Measurements from ENCODE around the gene SP2. TPM values are rescaled to one million over a fixed set of nuclear protein-coding genes. Genes with fewer than 3 reads are reported as not detected.

Gene SP2
- total RNA-seq, 1 experiment from 2014 or later: 3.9 TPM

GRCh38 chr17:47915776-47916398 lies 19.9 kb downstream of the SP2 start:
- ATAC-seq (no peak), DNase-seq (no peak)
- ChIA-PET POLR2A (ENCODE audit: unreplicated experiment) (no interaction called here), CTCF (no interaction called here)
- no peaks in the 10 kb centered on the region for H3F3A ChIP-seq (ENCODE audit: low read length, unreplicated experiment)
- no peaks in the 10 kb centered on the region for H3K79me2 ChIP-seq (ENCODE audit: low read length)
- H3K27ac ChIP-seq (ENCODE audit: low read length): no peak overlapping the region
- H3K36me3 ChIP-seq (ENCODE audit: low read depth, low read length): peaks cover 3% of the 10 kb centered on the region; the same call in 1 of the 2 replicates
- no peaks in the 10 kb centered on the region for H4K20me1 ChIP-seq (ENCODE audit: low read length)
- H3K4me2 ChIP-seq (ENCODE audit: low read length): no peak overlapping the region
- H3K4me1 ChIP-seq (ENCODE audit: insufficient read depth, low read length): no peaks in the 10 kb centered on the region
- intact Hi-C loops (cut with micrococcal nuclease): no loop called here
- H3K9ac ChIP-seq (ENCODE audit: low read length): no peak overlapping the region
- TF ChIP-seq CTCF (conservative IDR thresholded peaks at IDR 0.05; ENCODE audit: low read depth, low read length) (no peak), EZH2phosphoT487 (IDR thresholded peaks at IDR 0.05; ENCODE audit: borderline replicate concordance, low read length) (no peak), EZH2 (IDR thresholded peaks at IDR 0.05; ENCODE audit: low read length, unreplicated experiment) (no peak)
- H2AFZ ChIP-seq (ENCODE audit: low read length): no peak overlapping the region
- H3K9me3 ChIP-seq (ENCODE audit: low read length): no peaks in the 10 kb centered on the region
- H3K9me2 ChIP-seq (replicated peaks; ENCODE audit: low read length): no peaks in the 10 kb centered on the region
- no peak overlapping the region for H3K4me3 ChIP-seq (ENCODE audit: low read length)
- BruUV-seq (replicated peaks): no TSS peak
- H3K27me3 ChIP-seq (ENCODE audit: low read length): no peaks in the 10 kb centered on the region

- ATAC-seq (no peak), DNase-seq (no peak)
- H4K20me1 ChIP-seq (ENCODE audit: low read length): no peaks in the 10 kb centered on the region
- intact Hi-C loops (cut with micrococcal nuclease): no loop called here
- H3K9ac ChIP-seq (ENCODE audit: low read length): no peak overlapping the region
- no peak for TF ChIP-seq CTCF (conservative IDR thresholded peaks at IDR 0.05; ENCODE audit: low read depth, low read length)
- no peak for TF ChIP-seq EZH2 (IDR thresholded peaks at IDR 0.05; ENCODE audit: low read length, unreplicated experiment)
- TF ChIP-seq EZH2phosphoT487 (IDR thresholded peaks at IDR 0.05; ENCODE audit: borderline replicate concordance, low read length): no peak
- H3K36me3 ChIP-seq (ENCODE audit: low read depth, low read length): peaks cover 3% of the 10 kb centered on the region; the same call in 1 of the 2 replicates
- H3K27me3 ChIP-seq (ENCODE audit: low read length): no peaks in the 10 kb centered on the region
- H3K4me3 ChIP-seq (ENCODE audit: low read length): no peak overlapping the region
- H3K27ac ChIP-seq (ENCODE audit: low read length): no peak overlapping the region
- CTCF ChIA-PET: no interaction called here
- no peaks in the 10 kb centered on the region for H3K9me3 ChIP-seq (ENCODE audit: low read length)
- POLR2A ChIA-PET (ENCODE audit: unreplicated experiment): no interaction called here
- BruUV-seq (replicated peaks): TSS peak; percentile 75
- no peaks in the 10 kb centered on the region for H3K4me1 ChIP-seq (ENCODE audit: insufficient read depth, low read length)
- H2AFZ ChIP-seq (ENCODE audit: low read length): no peak overlapping the region
- H3F3A ChIP-seq (ENCODE audit: low read length, unreplicated experiment): no peaks in the 10 kb centered on the region
- no peak overlapping the region for H3K4me2 ChIP-seq (ENCODE audit: low read length)
- no peaks in the 10 kb centered on the region for H3K79me2 ChIP-seq (ENCODE audit: low read length)
- no peaks in the 10 kb centered on the region for H3K9me2 ChIP-seq (replicated peaks; ENCODE audit: low read length)
These were observed 20.6 kb downstream of the SP2 start for GRCh38 chr17:47916489-47917208.

GRCh38 chr17:47917581-47917980 lies 21.5 kb downstream of the SP2 start:
- CTCF ChIA-PET: no interaction called here
- Histone ChIP-seq H2AFZ (ENCODE audit: low read length) (no peak overlapping the region), H3K27ac (ENCODE audit: low read length) (no peak overlapping the region), H3K9me2 (replicated peaks; ENCODE audit: low read length) (no peaks in the 10 kb centered on the region), H3K36me3 (ENCODE audit: low read depth, low read length) (peaks cover 3% of the 10 kb centered on the region; the same call in 1 of the 2 replicates), H3K4me3 (ENCODE audit: low read length) (no peak overlapping the region), H3F3A (ENCODE audit: low read length, unreplicated experiment) (no peaks in the 10 kb centered on the region), H3K9me3 (ENCODE audit: low read length) (no peaks in the 10 kb centered on the region), H3K27me3 (ENCODE audit: low read length) (no peaks in the 10 kb centered on the region), H3K4me1 (ENCODE audit: insufficient read depth, low read length) (no peaks in the 10 kb centered on the region), H3K79me2 (ENCODE audit: low read length) (no peaks in the 10 kb centered on the region), H3K9ac (ENCODE audit: low read length) (no peak overlapping the region), H4K20me1 (ENCODE audit: low read length) (no peaks in the 10 kb centered on the region), H3K4me2 (ENCODE audit: low read length) (no peak overlapping the region)
- POLR2A ChIA-PET (ENCODE audit: unreplicated experiment): no interaction called here
- TF ChIP-seq CTCF (conservative IDR thresholded peaks at IDR 0.05; ENCODE audit: low read depth, low read length): no peak
- no peak for TF ChIP-seq EZH2 (IDR thresholded peaks at IDR 0.05; ENCODE audit: low read length, unreplicated experiment)
- TF ChIP-seq EZH2phosphoT487 (IDR thresholded peaks at IDR 0.05; ENCODE audit: borderline replicate concordance, low read length): no peak
- intact Hi-C loops (cut with micrococcal nuclease): no loop called here
- ATAC-seq (no peak), DNase-seq (no peak)
- BruUV-seq (replicated peaks): no TSS peak
